Ectodermal cell (in vitro differentiated cells): ENCODE data around the gene RBMS3.

Experiments
- H3K27ac ChIP-seq: 2 replicates; pipeline ENCODE4 v1.7.0; 2013; ENCODE audit warnings: mild to moderate bottlenecking, low read depth, low read length; ENCODE audit not compliant: insufficient read depth, poor library complexity, severe bottlenecking
- H3K27me3 ChIP-seq: 2 replicates; pipeline ENCODE4 v1.7.0; 2013; ENCODE audit warnings: mild to moderate bottlenecking, low read length; ENCODE audit not compliant: insufficient read depth, control insufficient read depth, poor library complexity, severe bottlenecking
- H3K36me3 ChIP-seq: one replicate; pipeline ENCODE4 v1.7.0; 2013; ENCODE audit warnings: low read length; ENCODE audit not compliant: control insufficient read depth, insufficient read depth
- H3K4me1 ChIP-seq: one replicate; pipeline ENCODE4 v1.7.0; 2013; ENCODE audit warnings: low read length; ENCODE audit not compliant: control insufficient read depth, insufficient read depth
- H3K4me3 ChIP-seq: 2 replicates; pipeline ENCODE4 v1.7.0; 2013; ENCODE audit warnings: low read depth, low read length, control low read depth; ENCODE audit not compliant: insufficient read depth
- H3K9me3 ChIP-seq: 2 replicates; pipeline ENCODE4 v1.7.0; 2013; ENCODE audit warnings: mild to moderate bottlenecking, low read length, moderate library complexity; ENCODE audit not compliant: control insufficient read depth
- WGBS, 2 experiments: methylation state at CpG; one replicate each; pipeline ENCODE4 v1.1.7; 2013; ENCODE audit warnings: missing lambda C conversion rate in 2 of 2; 5-methylcytosine and 5-hydroxymethylcytosine counted together

RBMS3 gene

DNA sequence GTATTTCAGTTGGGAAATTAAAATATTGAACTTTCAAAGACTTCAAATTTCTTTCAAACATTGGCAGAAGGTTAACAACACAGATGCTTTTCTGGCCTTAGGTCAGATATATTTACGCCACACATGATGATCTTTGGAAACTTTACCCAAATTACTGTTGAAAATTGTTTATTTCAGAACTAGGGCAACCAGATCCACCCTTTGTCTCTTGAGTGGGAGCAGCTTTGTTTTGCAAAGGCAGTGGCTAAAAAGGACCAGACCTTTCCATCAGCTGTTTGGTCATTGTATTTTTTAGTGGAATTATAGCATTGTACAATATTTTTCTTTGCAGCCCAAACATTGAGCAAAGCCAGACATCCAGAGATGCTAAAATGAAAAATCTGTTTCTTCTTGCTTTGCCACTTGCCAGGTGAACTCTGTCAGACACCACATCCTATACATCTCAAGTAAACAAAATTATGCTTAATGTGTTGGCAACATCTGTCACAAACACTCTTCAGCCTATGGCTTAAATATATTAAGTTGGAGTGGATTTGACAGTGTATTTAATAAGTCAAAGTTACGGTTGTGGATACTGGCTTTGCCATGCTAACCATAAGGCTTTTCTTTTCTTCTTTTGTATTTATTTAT lies 651.9 kb downstream of the RBMS3 start:
- Histone ChIP-seq H3K4me3 (no peak overlapping the region), H3K36me3 (no peaks in the 10 kb centered on the region), H3K4me1 (no peaks in the 10 kb centered on the region), H3K27me3 (no peaks in the 10 kb centered on the region), H3K9me3 (no peaks in the 10 kb centered on the region), H3K27ac (no peak overlapping the region)
- WGBS, 2 experiments, result 89 to 93% methylated on average over 1 of the region's 2 CpGs

DNA sequence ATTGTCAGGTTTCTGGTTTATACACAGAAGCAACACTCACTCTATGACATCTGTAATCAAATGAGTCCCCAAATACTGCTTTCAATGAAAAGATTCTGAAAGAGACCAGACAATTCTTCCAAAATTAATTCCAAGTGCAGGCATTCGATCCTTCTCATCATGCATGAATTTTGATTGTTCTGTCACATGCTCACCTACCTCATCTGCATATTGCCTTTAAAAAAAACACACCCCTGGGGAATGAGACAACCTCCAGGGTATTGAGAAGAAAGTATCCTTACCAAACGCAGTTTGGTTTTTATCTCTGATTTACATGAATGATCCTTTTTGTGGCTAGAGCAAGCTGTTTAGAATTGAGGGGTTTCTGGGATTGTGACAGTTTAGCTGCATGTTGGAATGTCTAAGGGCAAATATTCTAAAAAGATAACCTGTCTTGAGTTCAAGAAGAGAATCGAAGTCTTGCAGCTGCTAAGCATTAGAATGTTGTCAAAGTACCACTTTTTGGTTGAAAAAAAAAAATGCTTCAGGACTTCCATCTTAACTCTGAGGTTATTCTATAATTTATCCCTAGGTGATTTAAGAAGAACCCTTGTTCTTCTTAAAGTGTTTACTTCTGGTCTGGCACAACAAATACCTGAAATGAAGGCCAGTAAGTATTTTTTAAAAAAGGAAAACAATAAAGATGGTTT lies 653.1 kb downstream of the RBMS3 start:
- Histone ChIP-seq H3K4me3 (no peak overlapping the region), H3K36me3 (no peaks in the 10 kb centered on the region), H3K27me3 (no peaks in the 10 kb centered on the region), H3K9me3 (no peaks in the 10 kb centered on the region), H3K27ac (no peak overlapping the region), H3K4me1 (no peaks in the 10 kb centered on the region)
- 77 to 85% methylated on average over 3 of the region's 3 CpGs for WGBS, 2 experiments

DNA sequence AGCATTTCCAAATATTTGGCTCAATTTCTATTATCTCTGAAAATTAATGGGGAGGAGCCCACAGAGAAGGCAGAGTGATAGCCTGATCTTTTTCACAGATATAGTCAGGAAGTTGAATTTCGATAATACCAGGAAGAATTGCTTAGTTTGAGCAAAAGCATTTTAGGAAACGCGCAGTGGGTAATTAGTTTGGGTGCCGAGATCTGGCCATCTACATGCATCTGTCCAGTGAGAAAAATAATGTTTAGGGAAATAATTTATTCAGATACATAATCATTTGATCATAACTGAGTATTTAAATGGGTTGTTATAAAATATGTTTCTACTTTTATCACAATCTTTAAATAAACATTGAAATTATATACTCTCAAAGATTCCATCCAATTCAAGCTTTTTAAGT lies 653.9 kb downstream of the RBMS3 start:
- Histone ChIP-seq H3K36me3 (no peaks in the 10 kb centered on the region), H3K4me1 (no peaks in the 10 kb centered on the region), H3K9me3 (no peaks in the 10 kb centered on the region), H3K27me3 (no peaks in the 10 kb centered on the region), H3K4me3 (no peak overlapping the region), H3K27ac (no peak overlapping the region)
- WGBS, 2 experiments, result 96% methylated on average over 4 of the region's 4 CpGs

DNA sequence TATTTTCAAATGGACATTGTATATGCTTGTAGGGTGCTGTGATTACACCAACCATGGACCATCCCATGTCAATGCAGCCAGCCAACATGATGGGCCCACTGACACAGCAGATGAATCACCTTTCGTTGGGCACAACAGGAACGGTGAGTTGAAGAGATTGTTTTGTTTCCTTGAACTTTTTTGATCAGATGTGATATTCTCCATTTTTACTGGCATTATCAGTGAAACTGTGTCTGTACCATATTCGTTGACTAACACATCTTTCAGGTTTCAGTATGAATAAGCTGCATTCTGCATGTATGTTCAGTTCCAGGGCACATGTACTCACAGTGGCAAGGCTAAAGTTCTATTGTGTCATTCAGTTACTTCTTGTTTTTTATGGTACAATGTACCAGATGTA lies 655.2 kb downstream of the RBMS3 start:
- 88 to 90% methylated on average over 3 of the region's 3 CpGs for WGBS, 2 experiments
- no peaks in the 10 kb centered on the region for H3K9me3 ChIP-seq

DNA sequence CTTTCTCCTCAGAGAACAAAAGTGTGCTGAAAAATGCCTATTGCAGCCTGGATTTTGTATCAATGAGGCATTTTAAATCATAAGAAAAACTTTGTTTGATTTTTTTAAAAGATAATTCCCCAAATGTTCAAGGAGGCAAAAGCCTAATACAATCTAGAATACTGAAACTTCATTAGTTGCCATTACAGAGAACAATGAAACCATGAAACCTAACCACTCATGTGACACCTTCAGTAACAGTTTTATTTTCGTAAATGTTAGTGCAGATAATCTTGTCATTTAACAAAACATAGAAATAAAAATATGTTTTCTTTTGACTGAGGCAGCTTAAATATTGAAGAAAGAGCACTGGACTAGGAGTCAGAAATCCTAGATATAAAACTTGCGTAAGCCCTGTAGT lies 655.9 kb downstream of the RBMS3 start:
- WGBS, 2 experiments, result 90 to 100% methylated on average over 1 of the region's 2 CpGs
- no peaks in the 10 kb centered on the region for H3K4me1 ChIP-seq
- H3K4me3 ChIP-seq, result no peak overlapping the region

More for the DNA sequence above, 655.2 kb downstream of the RBMS3 start:
- H3K4me3 ChIP-seq, result no peak overlapping the region
- no peaks in the 10 kb centered on the region for H3K36me3 ChIP-seq
- H3K27ac ChIP-seq, result no peak overlapping the region
- no peaks in the 10 kb centered on the region for H3K4me1 ChIP-seq
- no peaks in the 10 kb centered on the region for H3K27me3 ChIP-seq

DNA sequence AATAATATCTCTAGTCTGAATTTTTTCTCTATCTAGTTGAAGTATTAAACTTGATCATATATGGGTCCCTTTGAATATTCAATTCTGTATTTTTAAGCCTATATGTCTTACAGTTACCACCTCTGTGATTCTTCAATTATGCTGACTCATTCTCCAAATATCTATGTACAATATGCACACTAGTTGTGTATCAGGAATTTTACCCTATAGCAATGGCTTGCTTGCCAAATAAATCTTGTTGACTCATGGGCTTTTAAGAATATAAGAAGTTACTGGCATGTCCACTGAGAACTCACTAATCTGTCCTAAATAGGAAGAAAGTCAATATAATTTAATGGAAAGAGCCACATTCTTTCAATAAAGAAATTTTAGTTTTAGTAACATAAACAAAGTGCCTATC lies 656.3 kb downstream of the RBMS3 start:
- Histone ChIP-seq H3K4me3 (no peak overlapping the region), H3K27ac (no peak overlapping the region), H3K9me3 (no peaks in the 10 kb centered on the region), H3K4me1 (no peaks in the 10 kb centered on the region), H3K27me3 (no peaks in the 10 kb centered on the region), H3K36me3 (no peaks in the 10 kb centered on the region)

More for the DNA sequence above, 655.9 kb downstream of the RBMS3 start:
- H3K27me3 ChIP-seq, result no peaks in the 10 kb centered on the region
- H3K9me3 ChIP-seq, result no peaks in the 10 kb centered on the region
- H3K36me3 ChIP-seq, result no peaks in the 10 kb centered on the region
- no peak overlapping the region for H3K27ac ChIP-seq

DNA sequence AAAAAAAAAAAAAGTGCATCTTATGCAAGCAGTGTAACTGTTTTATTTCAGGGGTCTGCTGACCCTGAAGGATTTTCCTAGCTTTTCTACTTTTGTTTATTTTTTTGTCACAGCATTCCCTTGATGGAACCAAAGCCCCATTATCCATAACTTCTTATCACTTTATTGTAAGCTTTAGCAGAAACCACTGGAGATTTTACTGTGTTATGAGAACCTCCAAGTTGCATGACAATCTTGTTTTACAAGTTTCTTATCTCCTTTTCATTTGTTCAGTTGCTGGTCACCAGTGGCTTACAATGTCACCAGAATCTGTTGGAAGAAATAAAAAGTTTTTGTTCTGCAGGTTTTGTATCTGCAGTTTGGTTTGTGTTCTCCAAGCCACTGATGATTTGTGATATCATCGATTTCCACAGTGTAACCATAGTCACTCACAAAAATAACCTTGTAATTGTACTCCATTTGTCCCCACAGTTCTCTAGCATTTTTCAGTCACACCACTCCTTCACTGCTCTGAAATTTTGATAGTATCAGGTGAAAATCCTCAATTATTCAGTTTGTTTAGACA lies 660.0 kb downstream of the RBMS3 start:
- no peaks in the 10 kb centered on the region for H3K9me3 ChIP-seq
- WGBS, 2 experiments, result 100% methylated on average over 1 of the region's 1 CpG
- H3K4me1 ChIP-seq, result no peaks in the 10 kb centered on the region
- no peak overlapping the region for H3K4me3 ChIP-seq
- H3K27ac ChIP-seq, result no peak overlapping the region
- no peaks in the 10 kb centered on the region for H3K36me3 ChIP-seq
- H3K27me3 ChIP-seq, result no peaks in the 10 kb centered on the region

DNA sequence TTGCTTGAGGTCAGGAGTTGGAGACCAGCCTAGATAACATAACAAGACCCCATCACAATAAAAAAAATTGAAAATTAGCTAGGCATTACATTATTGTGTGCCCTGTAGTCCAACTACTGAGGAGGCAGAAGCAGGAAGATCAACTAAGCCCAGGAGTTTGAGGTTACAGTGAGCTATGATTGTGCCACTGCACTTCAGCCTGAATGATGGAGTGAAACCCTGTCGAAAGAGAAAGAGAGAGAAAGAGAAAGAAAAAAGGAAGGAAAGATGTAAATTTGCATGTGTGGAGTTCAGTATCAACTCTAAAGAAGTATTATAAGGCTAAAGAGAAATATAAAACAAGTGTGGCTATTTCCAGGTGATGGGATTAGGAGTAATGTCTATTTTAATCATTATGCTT lies 661.4 kb downstream of the RBMS3 start:
- no peak overlapping the region for H3K27ac ChIP-seq
- H3K36me3 ChIP-seq, result no peaks in the 10 kb centered on the region
- 87 to 91% methylated on average over 1 of the region's 1 CpG for WGBS, 2 experiments
- no peak overlapping the region for H3K4me3 ChIP-seq
- H3K4me1 ChIP-seq, result no peaks in the 10 kb centered on the region
- H3K27me3 ChIP-seq, result no peaks in the 10 kb centered on the region
- H3K9me3 ChIP-seq, result no peaks in the 10 kb centered on the region

DNA sequence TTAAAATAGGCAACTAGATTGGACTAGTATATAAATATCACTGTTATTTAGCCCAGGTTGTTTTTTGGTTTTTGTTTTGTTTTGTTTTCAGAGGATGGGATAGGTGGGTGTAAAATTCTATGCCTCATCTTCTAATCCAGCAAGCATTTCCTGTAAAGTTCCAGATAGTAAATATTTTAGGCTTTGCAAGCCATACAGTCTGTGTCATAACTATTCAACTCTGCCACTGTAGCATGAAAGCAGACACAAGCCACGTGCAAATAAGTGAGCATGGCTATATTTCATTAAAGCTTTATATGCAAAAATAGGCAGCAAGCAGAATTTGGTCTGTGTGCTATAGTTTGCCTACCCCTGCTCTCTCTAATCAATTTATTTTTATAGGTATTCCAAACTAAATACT lies 668.3 kb downstream of the RBMS3 start:
- Histone ChIP-seq H3K36me3 (no peaks in the 10 kb centered on the region), H3K27me3 (no peaks in the 10 kb centered on the region), H3K4me3 (no peak overlapping the region), H3K27ac (no peak overlapping the region), H3K9me3 (no peaks in the 10 kb centered on the region), H3K4me1 (no peaks in the 10 kb centered on the region)
- WGBS, 2 experiments, result 89 to 95% methylated on average over 1 of the region's 1 CpG

DNA sequence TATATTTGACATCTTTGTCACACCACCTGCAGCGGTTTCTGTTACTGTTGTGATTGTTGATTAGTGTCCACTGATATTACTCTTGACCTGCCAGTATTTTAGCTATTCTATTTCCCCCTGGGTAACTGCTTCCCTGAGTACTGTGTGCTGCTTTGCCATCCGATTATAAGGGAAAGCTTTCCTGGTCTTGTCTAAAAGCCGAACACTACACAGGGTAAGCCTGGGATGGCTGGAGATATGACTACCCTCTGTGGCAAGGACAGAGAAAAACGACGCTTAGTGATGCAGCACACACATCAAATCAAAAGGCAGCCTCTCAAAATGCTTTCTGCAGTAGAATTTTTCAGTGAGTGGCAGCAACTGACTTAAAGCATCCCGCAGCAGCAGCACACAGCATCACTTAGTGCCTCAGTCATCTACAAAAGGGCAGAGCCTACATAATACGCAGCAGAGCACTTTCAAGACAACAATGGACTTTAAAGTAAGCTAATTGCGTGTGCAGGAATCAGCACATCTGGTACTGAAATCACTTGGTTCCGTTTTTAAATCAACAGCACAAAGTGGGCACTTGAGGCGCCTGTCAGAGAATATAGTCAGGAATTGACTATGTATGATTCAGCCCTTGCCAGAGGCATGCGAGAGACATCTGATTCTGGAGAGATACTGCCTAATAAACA lies 669.2 kb downstream of the RBMS3 start:
- H3K27me3 ChIP-seq, result no peaks in the 10 kb centered on the region
- 90 to 92% methylated on average over 11 of the region's 11 CpGs for WGBS, 2 experiments

More for the DNA sequence above, 669.2 kb downstream of the RBMS3 start:
- no peak overlapping the region for H3K27ac ChIP-seq
- no peak overlapping the region for H3K4me3 ChIP-seq
- H3K9me3 ChIP-seq, result no peaks in the 10 kb centered on the region
- H3K4me1 ChIP-seq, result no peaks in the 10 kb centered on the region
- H3K36me3 ChIP-seq, result no peaks in the 10 kb centered on the region
